Liver (tissue), 9 donors: ENCODE measurements around the gene TSPEAR. TPM values are rescaled to one million over a fixed set of nuclear protein-coding genes. Genes with fewer than 3 reads are reported as not detected.
A peak's percentile ranks its signal among the peaks of the same experiment; 100 is the strongest.

ENCODE experiments used
- DNase-seq: peaks from one replicate; pipeline ENCODE4 v3.0.0-alpha.2; 2017; ENCODE audit warnings: low spot score
- H3K27ac ChIP-seq, 2 donors: one replicate each; pipeline ENCODE4 v1.7.0; 2013; ENCODE audit warnings: inconsistent platforms in 2 of 2, low read length in 2 of 2, control low read depth in 1 of 2, low read depth in 1 of 2, mild to moderate bottlenecking in 1 of 2
- H3K27me3 ChIP-seq, 4 donors: one replicate each; pipeline versions ENCODE4 v1.6.1 to v1.7.0; 2013; ENCODE audit warnings: low read length in 3 of 4, inconsistent platforms in 1 of 4, mild to moderate bottlenecking in 1 of 4, moderate library complexity in 1 of 4; ENCODE audit not compliant: control insufficient read depth in 4 of 4, insufficient read depth in 4 of 4
- H3K36me3 ChIP-seq, 4 donors: one replicate each; pipeline versions ENCODE4 v1.6.1 to v1.7.0; 2013; ENCODE audit warnings: low read length in 3 of 4, mild to moderate bottlenecking in 3 of 4, low read depth in 1 of 4, moderate library complexity in 1 of 4; ENCODE audit not compliant: control insufficient read depth in 4 of 4, insufficient read depth in 3 of 4
- H3K4me1 ChIP-seq, 4 donors: one replicate each; pipeline versions ENCODE4 v1.6.1 to v1.7.0; 2013; ENCODE audit warnings: low read length in 3 of 4, mild to moderate bottlenecking in 3 of 4, moderate library complexity in 1 of 4; ENCODE audit not compliant: control insufficient read depth in 4 of 4, insufficient read depth in 4 of 4
- H3K4me3 ChIP-seq, 3 donors: one replicate each; pipeline versions ENCODE4 v1.6.1 to v1.7.0; 2013; ENCODE audit warnings: low read length in 3 of 3, control low read depth in 1 of 3, low read depth in 1 of 3, mild to moderate bottlenecking in 1 of 3
- H3K9ac ChIP-seq, 2 donors: one replicate each; pipeline ENCODE4 v1.7.0; 2013; ENCODE audit warnings: low read length in 2 of 2, mild to moderate bottlenecking in 2 of 2, moderate library complexity in 2 of 2, control low read depth in 1 of 2, low read depth in 1 of 2
- H3K9me3 ChIP-seq, 4 donors: one replicate each; pipeline versions ENCODE4 v1.6.1 to v1.7.0; 2013; ENCODE audit warnings: low read length in 3 of 4; ENCODE audit not compliant: control insufficient read depth in 4 of 4
- ATF3 ChIP-seq: IDR thresholded peaks from 2 replicates; pipeline ENCODE4 v1.6.1; 2016; ENCODE audit warnings: antibody characterized with exemption
- EGR1 ChIP-seq, 2 donors: IDR thresholded peaks; 2 replicates each; pipeline ENCODE4 v1.6.1; 2016 to 2018; ENCODE audit warnings: antibody characterized with exemption in 2 of 2, low read depth in 2 of 2
- FOXA2 ChIP-seq: IDR thresholded peaks from 2 replicates; pipeline ENCODE4 v1.6.1; 2016; ENCODE audit warnings: antibody characterized with exemption
- GABPA ChIP-seq, 2 donors: IDR thresholded peaks in 1 of 2; conservative IDR thresholded peaks in 1 of 2; 2 replicates each; pipeline ENCODE4 v1.6.1; 2016; ENCODE audit warnings: antibody characterized with exemption in 2 of 2, mild to moderate bottlenecking in 1 of 2, moderate library complexity in 1 of 2
- HNF4A ChIP-seq, 2 donors: conservative IDR thresholded peaks; 2 replicates each; pipeline ENCODE4 v1.6.1; 2016; ENCODE audit warnings: antibody characterized with exemption in 2 of 2, mild to moderate bottlenecking in 2 of 2
- HNF4G ChIP-seq: IDR thresholded peaks from 2 replicates; pipeline ENCODE4 v1.6.1; 2016; ENCODE audit warnings: antibody characterized with exemption
- MAX ChIP-seq: IDR thresholded peaks from 2 replicates; pipeline ENCODE4 v1.6.1; 2016; ENCODE audit warnings: antibody characterized with exemption
- REST ChIP-seq: IDR thresholded peaks from 2 replicates; pipeline ENCODE4 v1.6.1; 2016; ENCODE audit warnings: antibody characterized with exemption, mild to moderate bottlenecking
- RXRA ChIP-seq, 2 donors: IDR thresholded peaks; 2 replicates each; pipeline ENCODE4 v1.6.1; 2017 to 2018; ENCODE audit warnings: antibody characterized with exemption in 2 of 2, mild to moderate bottlenecking in 1 of 2
- TAF1 ChIP-seq: conservative IDR thresholded peaks from 2 replicates; pipeline ENCODE4 v1.6.1; 2016; ENCODE audit warnings: antibody characterized with exemption, mild to moderate bottlenecking
- YY1 ChIP-seq: IDR thresholded peaks from 2 replicates; pipeline ENCODE4 v1.6.1; 2016; ENCODE audit warnings: antibody characterized with exemption, mild to moderate bottlenecking
- ZBTB33 ChIP-seq: IDR thresholded peaks from 2 replicates; pipeline ENCODE4 v1.6.1; 2016; ENCODE audit warnings: antibody characterized with exemption
- WGBS: extraction: QIAGEN DNeasy Blood & Tissue Kit; methylation state at CpG from one replicate; pipeline ENCODE4 v1.1.7; 2013; 5-methylcytosine and 5-hydroxymethylcytosine counted together
- polyA plus RNA-seq, 2 donors: library from polyadenylated mRNA; stranded (reverse) in 1 of 2; unstranded in 1 of 2; fragments of 200-250 nt in 1 of 2; fragments of >200 nt in 1 of 2; fragmentation: Nextera tagmentation in 1 of 2; extraction: Ambion mirVana in 1 of 2; gene quantifications; one replicate each; pipeline versions ENCODE4 v1.2.1 to v1.2.3, GENCODE V29; 2013 to 2015
- total RNA-seq, 2 donors: library from RNA; depleted of rRNA; stranded (reverse); fragments of >200 nt; gene quantifications; one replicate each; pipeline ENCODE4 v1.2.3, GENCODE V29; 2014
- donor health status: healthy.
- donor health status: healthy.
- donor health status: healthy.
- donor health status: healthy.
- donor health status: healthy.

TSPEAR gene
- total and polyA plus RNA-seq, 4 donors, result under 0.01 to 0.14 (median 0.01) TPM; not detected in 1

GRCh38 chr21:44467859-44468195, 243.5 kb downstream of the TSPEAR start:
- H3K9ac ChIP-seq, result peak overlapping the region; percentile 20 to 53
- no peaks in the 10 kb centered on the region for H3K27me3 ChIP-seq
- 43% methylated on average over 15 of the region's 15 CpGs for WGBS
- H3K9me3 ChIP-seq, result no peaks in the 10 kb centered on the region
- no peak overlapping the region for H3K4me3 ChIP-seq
- peak overlapping the region; percentile 34 to 71 for H3K27ac ChIP-seq
- H3K36me3 ChIP-seq, result peaks cover 0 to 4% (median 0%) of the 10 kb centered on the region in 4 donors
- H3K4me1 ChIP-seq, result peaks cover 4 to 14% (median 10%) of the 10 kb centered on the region in 4 donors
- no peak for DNase-seq
- TF ChIP-seq YY1 (no peak), HNF4A (conservative IDR thresholded peaks at IDR 0.05) (peak in 1 of 2 donors; percentile 13)

- Histone ChIP-seq H3K9me3 (no peaks in the 10 kb centered on the region), H3K4me3 (no peak overlapping the region), H3K27me3 (no peaks in the 10 kb centered on the region), H3K4me1 (peaks cover 4 to 15% (median 10%) of the 10 kb centered on the region in 4 donors), H3K36me3 (peaks cover 0 to 4% (median 0%) of the 10 kb centered on the region in 4 donors), H3K27ac (peak overlapping the region; percentile 34 to 71), H3K9ac (no peak overlapping the region)
- no peak for DNase-seq
- WGBS, result 82% methylated on average over 36 of the region's 36 CpGs
- TF ChIP-seq RXRA (IDR thresholded peaks at IDR 0.05) (peak; percentile 14 to 44), TAF1 (no peak), GABPA (IDR thresholded peaks at IDR 0.05 in 1 of 2, conservative IDR thresholded peaks at IDR 0.05 in 1 of 2) (no peak), ATF3 (no peak), HNF4A (conservative IDR thresholded peaks at IDR 0.05) (peak; percentile 53 to 71), EGR1 (IDR thresholded peaks at IDR 0.05; ENCODE audit: low read depth in 2 of 2) (peak in 1 of 2 donors; percentile 35), YY1 (no peak)
These were observed 244.1 kb downstream of the TSPEAR start for GRCh38 chr21:44466996-44467858.

GRCh38 chr21:44466351-44466954, 244.9 kb downstream of the TSPEAR start:
- Histone ChIP-seq H3K27me3 (no peaks in the 10 kb centered on the region), H3K9ac (no peak overlapping the region), H3K4me3 (no peak overlapping the region), H3K4me1 (peaks cover 7 to 23% (median 14%) of the 10 kb centered on the region in 4 donors), H3K36me3 (peaks cover 0 to 4% (median 0%) of the 10 kb centered on the region in 4 donors), H3K27ac (no peak overlapping the region), H3K9me3 (no peaks in the 10 kb centered on the region)
- no peak for TF ChIP-seq FOXA2
- TF ChIP-seq EGR1 (IDR thresholded peaks at IDR 0.05; ENCODE audit: low read depth in 2 of 2), result no peak
- TF ChIP-seq ZBTB33, result no peak
- TF ChIP-seq RXRA (IDR thresholded peaks at IDR 0.05), result no peak
- no peak for TF ChIP-seq REST
- no peak for TF ChIP-seq YY1
- no peak for TF ChIP-seq MAX
- no peak for TF ChIP-seq HNF4G
- no peak for DNase-seq
- 94% methylated on average over 16 of the region's 16 CpGs for WGBS
